ENCODE results near the gene NECTIN4.
A peak's percentile ranks its signal among the peaks of the same experiment; 100 is the strongest.
"Not testable (repeated sequence)": the region's sequence is repeated elsewhere in the genome, so short reads cannot be mapped to it uniquely, and the experiment has no call there.

The NECTIN4 gene

GRCh38 chr1:161051219-161051618 lies 38.1 kb downstream of the NECTIN4 start:
- DNase-seq: no peak

- DNase-seq: no peak
These were observed 40.2 kb downstream of the NECTIN4 start for GRCh38 chr1:161048949-161049722.

GRCh38 chr1:161047436-161048420 lies 41.6 kb downstream of the NECTIN4 start:
- no peak for DNase-seq

GRCh38 chr1:161046605-161047228 lies 42.6 kb downstream of the NECTIN4 start:
- no peak for DNase-seq

GRCh38 chr1:161045736-161046604 lies 43.4 kb downstream of the NECTIN4 start, which contains the start of gene USF1:
Gene USF1, minus strand, starts transcription at chr1:161045977. Its CDS starts 2,702 bp downstream, at chr1:161043275.
- peak; percentile 75 for DNase-seq

- DNase-seq: peak; percentile 36
These were observed 44.2 kb downstream of the NECTIN4 start for GRCh38 chr1:161044908-161045735.

GRCh38 chr1:161044535-161044907 lies 44.8 kb downstream of the NECTIN4 start:
- no peak for DNase-seq

GRCh38 chr1:161039546-161039945 lies 49.8 kb downstream of the NECTIN4 start:
- DNase-seq: no peak

- no peak for DNase-seq
These were observed 50.2 kb downstream of the NECTIN4 start for GRCh38 chr1:161039154-161039545.

GRCh38 chr1:161038523-161039153 lies 50.7 kb downstream of the NECTIN4 start, which contains the start of gene TSTD1:
Gene TSTD1, minus strand, starts transcription at chr1:161038964. Its CDS starts 75 bp downstream, at chr1:161038889.
- DNase-seq: peak; percentile 83

- no peak for DNase-seq
These were observed 51.5 kb downstream of the NECTIN4 start for GRCh38 chr1:161037661-161038522.

GRCh38 chr1:161033751-161034150 lies 55.6 kb downstream of the NECTIN4 start:
- no peak for DNase-seq

GRCh38 chr1:161032409-161032808 lies 56.9 kb downstream of the NECTIN4 start:
- no peak for DNase-seq

- no peak for DNase-seq
These were observed 57.5 kb downstream of the NECTIN4 start for GRCh38 chr1:161031874-161032273.

GRCh38 chr1:161029466-161029865 lies 59.9 kb downstream of the NECTIN4 start:
- not testable (repeated sequence) for DNase-seq

- not testable (repeated sequence) for DNase-seq
These were observed 62.4 kb downstream of the NECTIN4 start for GRCh38 chr1:161026954-161027353.

- DNase-seq: not testable (repeated sequence)
These were observed 66.9 kb downstream of the NECTIN4 start for GRCh38 chr1:161022432-161022831.

GRCh38 chr1:161021970-161022353 lies 67.4 kb downstream of the NECTIN4 start:
- no peak for DNase-seq

Measured in activated gamma-delta T cell (primary cell).